ENCODE results near the gene TEK.

TEK gene

DNA sequence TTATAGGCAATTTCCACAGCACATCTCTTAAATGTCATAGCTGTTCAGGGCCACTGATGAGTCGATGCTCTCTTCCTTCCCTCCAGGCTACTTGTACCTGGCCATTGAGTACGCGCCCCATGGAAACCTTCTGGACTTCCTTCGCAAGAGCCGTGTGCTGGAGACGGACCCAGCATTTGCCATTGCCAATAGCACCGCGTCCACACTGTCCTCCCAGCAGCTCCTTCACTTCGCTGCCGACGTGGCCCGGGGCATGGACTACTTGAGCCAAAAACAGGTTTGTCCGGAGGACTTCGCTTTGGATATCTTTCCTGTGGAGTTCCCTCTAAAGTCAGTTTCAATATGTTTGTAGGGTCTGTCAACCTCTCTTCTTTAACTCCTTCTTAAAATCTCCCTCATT is 103.6 kb downstream of the TEK start:
- peak; percentile 51 for DNase-seq (ENCODE audit: low read depth, low spot score)

DNA sequence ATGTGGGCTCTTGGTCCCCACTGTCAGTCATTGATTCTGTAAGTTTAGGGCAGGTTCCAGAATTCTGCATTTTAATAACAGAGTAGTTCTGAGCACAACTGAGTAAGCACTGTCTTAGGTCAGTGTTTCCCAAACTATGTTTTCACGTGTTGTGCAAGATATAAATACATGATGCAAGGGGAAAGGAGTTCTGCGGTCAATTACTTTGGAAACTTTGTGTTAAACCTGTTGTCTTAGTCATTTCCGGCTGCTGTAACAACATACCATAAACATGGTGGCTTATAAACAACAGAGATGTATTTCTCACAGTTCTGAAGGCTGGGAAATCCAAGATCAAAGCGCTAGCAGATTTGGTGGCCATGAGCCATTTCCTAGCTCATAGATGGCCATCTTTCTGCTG is 118.2 kb downstream of the TEK start:
- DNase-seq (ENCODE audit: low read depth, low spot score) = no peak

DNA sequence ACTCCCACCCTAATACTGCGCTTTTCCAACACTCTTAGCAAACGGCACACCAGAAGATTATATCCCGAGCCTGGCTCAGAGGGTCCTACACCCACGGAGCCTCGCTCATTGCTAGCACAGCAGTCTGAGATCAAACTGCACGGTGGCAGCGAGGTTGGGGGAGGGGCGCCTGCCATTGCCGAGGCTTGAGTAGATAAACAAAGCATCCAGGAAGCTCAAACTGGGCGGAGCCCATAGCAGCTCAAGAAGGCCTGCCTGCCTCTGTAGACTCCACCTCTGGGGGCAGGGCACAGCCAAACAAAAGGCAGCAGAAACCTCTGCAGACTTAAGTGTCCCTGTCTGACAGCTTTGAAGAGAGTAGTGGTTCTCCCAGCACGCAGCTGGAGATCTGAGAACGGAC is 130.6 kb downstream of the TEK start:
- peak; percentile 44 for DNase-seq (ENCODE audit: low read depth, low spot score)

DNA sequence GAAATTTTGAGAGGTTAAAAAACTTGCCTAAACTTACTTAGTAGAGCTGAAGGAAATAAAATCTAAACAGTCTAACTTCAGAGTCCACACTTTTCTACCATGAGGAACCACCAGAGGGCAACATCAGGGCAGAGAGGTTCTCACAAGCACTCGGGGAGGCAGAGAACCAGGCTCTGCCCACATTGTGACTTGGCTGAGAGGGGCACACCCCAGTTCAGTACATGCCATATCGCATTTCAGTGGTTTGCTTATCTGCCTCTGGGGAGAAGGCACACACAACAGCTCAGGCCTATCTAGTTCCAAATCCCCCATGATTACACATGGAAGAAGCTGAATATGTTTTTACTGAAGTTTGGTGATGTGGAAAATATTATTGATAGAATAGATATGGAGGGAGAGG is 138.7 kb downstream of the TEK start:
- DNase-seq (ENCODE audit: low read depth, low spot score) = peak; percentile 9

DNA sequence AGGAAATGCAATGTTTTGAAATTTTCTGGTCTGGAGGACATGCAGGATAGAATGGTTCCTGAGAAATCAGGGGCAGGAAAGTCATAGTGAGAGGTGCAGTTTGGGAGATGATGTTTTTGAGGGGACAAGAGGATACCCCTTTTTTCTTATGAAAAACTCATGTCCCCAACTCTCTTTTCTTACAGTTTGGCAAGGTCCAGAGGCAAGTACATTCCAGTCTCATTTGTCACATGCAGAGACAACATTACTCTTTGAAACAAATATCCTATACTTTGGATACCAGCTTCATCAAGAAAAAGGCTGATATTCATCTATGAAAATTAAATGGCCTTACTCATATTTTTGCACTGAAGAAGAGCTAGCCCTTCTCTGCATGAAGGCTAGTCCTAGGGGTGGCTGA is 139.7 kb downstream of the TEK start:
- DNase-seq (ENCODE audit: low read depth, low spot score) = no peak

DNA sequence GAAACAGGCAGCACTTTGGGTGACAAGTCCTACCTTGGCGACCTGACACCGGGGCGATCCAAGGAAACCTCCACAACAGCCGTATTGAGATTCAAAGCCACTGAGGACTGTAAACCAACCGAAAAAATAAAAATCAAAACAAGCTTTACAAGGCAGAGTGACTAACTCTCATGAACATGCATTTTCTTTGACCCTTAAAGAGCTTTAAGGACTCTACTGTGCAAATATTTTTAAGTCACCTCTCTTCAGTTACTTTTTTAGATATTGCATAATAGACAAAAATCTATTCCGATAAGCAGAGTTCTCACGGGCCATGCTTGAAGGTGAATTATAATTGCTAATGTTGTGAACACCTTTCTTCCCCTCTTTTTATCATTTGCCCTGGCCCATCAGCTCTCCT is 149.6 kb downstream of the TEK start:
- DNase-seq (ENCODE audit: low read depth, low spot score) = no peak

DNA sequence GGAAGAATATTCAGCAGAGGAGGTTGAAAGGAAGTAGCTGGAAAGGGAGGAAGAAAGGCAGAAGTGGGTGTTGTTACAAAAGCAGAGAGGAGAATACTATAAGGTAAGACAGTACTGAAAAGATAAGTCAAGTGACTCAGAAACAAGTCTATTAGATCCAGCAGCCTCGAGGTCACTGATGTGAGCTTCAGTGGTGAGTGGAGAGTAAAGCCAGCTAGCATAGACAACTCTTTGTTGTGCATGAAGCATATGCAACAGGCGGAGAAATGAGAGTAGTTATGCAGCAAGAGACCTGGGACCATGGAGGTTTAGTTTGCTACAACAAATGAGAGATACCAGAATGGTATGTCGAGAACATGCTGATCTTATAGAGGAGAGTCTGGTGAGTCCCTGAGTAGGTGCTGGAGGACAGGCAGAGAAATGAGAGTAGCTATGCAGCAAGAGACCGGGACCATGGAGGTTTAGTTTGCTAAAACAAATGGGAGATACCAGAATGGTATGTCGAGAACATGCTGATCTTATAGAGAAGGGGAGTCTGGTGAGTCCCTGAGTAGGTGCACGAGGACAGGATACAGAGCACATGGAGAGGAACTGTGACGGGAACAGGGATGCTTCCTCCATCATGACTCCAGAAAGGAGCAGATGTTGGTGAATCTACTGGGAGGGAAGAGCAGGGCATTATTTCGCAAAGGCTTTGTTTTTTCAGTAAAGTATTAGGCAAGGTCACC is 151.9 kb downstream of the TEK start:
- DNase-seq (ENCODE audit: low read depth, low spot score) = no peak

DNA sequence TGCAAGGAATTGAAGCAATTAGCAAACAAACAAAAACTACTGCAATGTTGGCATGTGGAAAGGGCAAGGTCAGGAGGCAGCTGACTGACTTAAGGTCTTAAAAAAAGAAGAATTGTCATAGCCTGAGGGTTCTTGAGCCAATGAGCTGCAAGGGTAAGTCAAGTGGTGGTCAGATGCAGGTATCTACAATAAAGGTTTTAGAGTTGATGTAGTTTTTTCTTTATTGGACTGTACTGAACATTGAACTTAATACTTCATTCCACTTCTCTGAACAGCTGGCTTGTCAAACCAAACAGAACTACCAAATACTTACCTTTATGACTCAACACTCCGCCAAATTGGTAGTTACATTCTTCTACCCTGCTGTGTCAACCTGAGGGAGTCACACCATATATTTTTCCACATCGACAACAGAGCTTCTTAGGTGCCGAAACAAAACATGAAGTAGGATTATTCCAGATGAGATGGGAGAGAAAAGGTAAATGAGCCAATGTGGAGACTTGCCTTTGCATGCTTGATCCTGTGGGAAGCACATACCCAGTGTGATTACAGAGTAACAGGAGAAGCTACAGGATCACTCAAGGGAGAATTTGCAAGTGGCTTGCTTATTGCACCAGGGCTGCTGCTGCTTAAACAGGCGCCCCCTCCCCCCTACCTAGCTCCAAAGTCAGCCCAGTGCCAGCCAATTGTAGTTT is 152.6 kb downstream of the TEK start:
- DNase-seq (ENCODE audit: low read depth, low spot score) = no peak

DNA sequence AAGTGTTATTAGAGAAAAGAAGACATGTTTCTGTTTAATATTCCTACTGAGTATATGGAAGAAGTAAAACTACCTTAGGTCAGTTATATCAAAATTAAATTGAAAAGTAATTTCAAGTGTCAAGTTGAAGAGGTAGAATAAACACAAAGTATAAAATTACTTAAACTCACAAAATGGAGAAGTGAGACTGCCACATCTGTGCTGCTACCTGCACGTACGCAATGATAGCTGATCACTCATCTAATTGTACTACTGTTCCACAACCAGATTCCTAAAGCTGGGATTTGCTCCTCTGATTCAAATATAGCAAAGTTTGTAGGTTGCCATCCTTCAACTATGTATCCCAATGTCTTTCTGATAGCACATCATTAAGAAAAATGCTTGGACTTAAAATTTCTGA is 163.1 kb downstream of the TEK start:
- DNase-seq (ENCODE audit: low read depth, low spot score) = no peak

DNA sequence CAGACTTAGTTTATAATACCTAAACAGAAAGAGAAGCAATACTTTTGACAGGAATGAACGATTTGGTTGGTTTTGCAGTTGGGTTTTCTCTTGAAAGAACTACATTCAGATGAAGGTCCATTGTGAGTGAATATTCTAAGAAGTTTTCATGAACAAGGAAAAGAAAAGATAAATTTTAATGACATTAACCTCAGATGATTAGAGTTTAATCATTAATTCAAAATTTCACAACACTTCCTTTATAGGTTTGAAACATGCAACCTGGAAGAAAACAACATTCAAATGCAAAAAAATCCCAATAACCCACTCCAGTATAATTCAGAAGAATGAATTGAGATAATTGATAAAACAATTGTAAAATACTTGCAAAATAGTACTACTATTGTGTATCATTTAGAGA is 164.2 kb downstream of the TEK start:
- DNase-seq (ENCODE audit: low read depth, low spot score) = no peak

DNA sequence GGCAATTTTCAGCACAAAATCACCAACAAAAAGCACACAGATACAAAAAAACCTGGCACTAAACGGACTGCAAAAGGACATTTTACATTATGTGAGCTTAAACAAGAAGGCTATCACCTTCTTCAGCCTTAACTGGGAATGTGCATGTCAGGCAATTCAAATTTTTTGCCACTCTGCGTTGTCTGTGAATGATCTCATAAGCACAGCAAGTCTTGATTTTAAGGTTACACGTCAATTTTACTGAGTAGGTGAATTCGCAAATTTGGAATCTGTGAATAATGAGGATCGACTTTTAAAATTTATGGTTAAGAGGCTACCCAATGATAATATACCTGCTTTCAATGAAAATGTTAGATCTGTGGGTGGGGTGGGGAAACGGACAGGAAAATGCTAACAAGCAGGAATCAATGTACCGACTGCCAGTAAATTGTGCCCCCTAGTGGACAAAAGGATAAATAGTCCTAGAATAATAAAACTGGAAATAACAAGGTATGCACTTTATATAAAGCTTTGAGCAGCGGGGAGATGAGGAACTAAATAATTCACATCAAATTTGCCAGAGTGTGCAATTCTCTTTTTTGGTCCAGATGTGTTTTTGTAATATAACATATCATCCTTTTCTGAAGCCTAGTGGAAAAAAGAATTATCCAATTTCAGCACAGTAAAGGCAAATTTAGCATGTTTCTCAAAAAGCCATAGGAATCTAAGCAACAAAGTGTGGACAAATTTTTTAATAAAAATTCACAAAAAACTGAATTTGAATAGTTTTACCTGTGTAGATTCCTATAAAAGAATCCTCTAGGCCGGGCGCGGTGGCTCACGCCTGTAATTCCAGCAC is 167.4 kb downstream of the TEK start:
- DNase-seq (ENCODE audit: low read depth, low spot score) = peak; percentile 20

DNA sequence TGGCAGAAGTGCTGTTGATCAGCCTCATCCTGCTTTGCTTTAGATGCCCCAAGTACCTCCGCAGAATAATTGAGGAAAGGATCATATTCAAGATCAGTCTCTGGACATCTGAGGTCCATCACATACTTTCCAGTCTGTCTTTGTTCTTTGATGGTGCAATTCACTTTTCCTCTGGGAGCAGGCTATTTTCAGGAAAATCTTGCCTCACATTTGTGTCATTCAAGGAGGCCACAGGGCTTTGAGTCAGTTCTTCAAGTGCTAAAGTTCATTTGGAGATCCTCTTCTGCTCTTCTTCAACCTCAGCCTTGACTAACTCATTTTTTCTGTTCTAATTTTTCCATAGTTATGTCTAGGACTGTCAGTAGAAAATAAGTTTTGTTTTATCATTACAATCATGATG is 169.3 kb downstream of the TEK start:
- DNase-seq (ENCODE audit: low read depth, low spot score) = no peak

DNA sequence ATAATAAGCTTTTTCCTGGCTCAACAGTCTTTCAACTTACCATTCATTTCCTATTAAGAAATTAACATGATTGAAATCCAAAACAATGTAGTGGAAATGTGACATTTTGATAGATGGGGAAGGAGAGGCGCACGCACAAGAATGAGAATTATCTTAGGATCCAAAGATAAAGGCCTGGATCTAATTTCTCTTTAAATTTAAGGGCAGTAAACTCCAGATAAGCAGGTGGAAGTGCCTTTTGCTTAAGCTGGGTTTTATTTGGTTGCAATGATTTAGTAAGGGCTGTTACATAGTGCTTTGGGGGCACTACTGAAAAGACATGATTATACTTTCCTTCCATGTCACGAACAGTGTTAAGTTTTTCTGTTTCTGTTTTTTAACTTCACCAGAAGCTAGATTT is 170.6 kb downstream of the TEK start:
- DNase-seq (ENCODE audit: low read depth, low spot score) = no peak
